SK-N-SH (cell line): Measurements from ENCODE around the gene TRDN.

Experiments used
- RAD21 ChIP-seq: IDR thresholded peaks from 2 replicates; pipeline ENCODE4 v1.6.1; 2012; ENCODE audit warnings: mild to moderate bottlenecking, low read length
- RCOR1 ChIP-seq: fragments of 150-350 bp; IDR thresholded peaks from 2 replicates; pipeline ENCODE4 v1.6.1; 2017; ENCODE audit warnings: antibody characterized with exemption, low read length

GRCh38 chr6:123171341-123172115, 465.2 kb downstream of the TRDN start:
- TF ChIP-seq RCOR1 (no peak), RAD21 (no peak)
